Stimulated activated naive B cell treated with anti-CD40 and anti-IgM and Interleukin-4, amounts not matched to agents 10 μg/mL and 1 μg/mL and 100 μg/mL, for 72 hours (primary cell): ENCODE measurements around the gene FOXJ1.
A peak's percentile ranks its signal among the peaks of the same experiment; 100 is the strongest.
"Not testable (repeated sequence)": the region's sequence is repeated elsewhere in the genome, so short reads cannot be mapped to it uniquely, and the experiment has no call there.

Experiments
- ATAC-seq, 2 donors: fragments of 150-1000 bp; cut with Tn5 transposase; replicated peaks; 2 replicates each; pipeline ENCODE4 v1.10.0; 2021; ENCODE audit warnings: moderate library complexity in 1 of 2
- DNase-seq: peaks from one replicate; pipeline ENCODE4 v3.0.0; 2021
- H3K27ac Mint-ChIP-seq: one replicate; pipeline ENCODE4 v1.8.0; 2022; ENCODE audit warnings: mild to moderate bottlenecking, mixed read lengths
- H3K27me3 Mint-ChIP-seq, 2 donors: one replicate each; pipeline ENCODE4 v1.8.0; 2022; ENCODE audit warnings: mixed read lengths in 2 of 2
- H3K36me3 Mint-ChIP-seq, 2 donors: one replicate each; pipeline ENCODE4 v1.8.0; 2022; ENCODE audit warnings: mixed read lengths in 2 of 2, mild to moderate bottlenecking in 1 of 2
- H3K4me1 Mint-ChIP-seq, 2 donors: one replicate each; pipeline ENCODE4 v1.8.0; 2022; ENCODE audit warnings: mixed read lengths in 2 of 2, mild to moderate bottlenecking in 1 of 2
- H3K4me3 Mint-ChIP-seq, 2 donors: one replicate each; pipeline ENCODE4 v1.8.0; 2022; ENCODE audit warnings: mild to moderate bottlenecking in 2 of 2, mixed read lengths in 2 of 2, moderate library complexity in 1 of 2
- H3K9me3 Mint-ChIP-seq, 2 donors: one replicate each; pipeline ENCODE4 v1.8.0; 2022; ENCODE audit warnings: mixed read lengths in 2 of 2, mild to moderate bottlenecking in 1 of 2

Gene FOXJ1

GRCh38 chr17:76141212-76142038 lies at the start of gene FOXJ1:
FOXJ1 (minus strand) TSS chr17:76141245; CDS start chr17:76140395, 850 bp downstream.
- Mint-ChIP-seq H3K36me3 (peaks cover 0 to 1% of the 10 kb centered on the region in 2 donors), H3K27me3 (peaks cover 15 to 27% of the 10 kb centered on the region in 2 donors), H3K4me1 (peaks cover 44 to 64% of the 10 kb centered on the region in 2 donors), H3K27ac (peak within 1 kb of the TSS; percentile 59), H3K4me3 (peak within 1 kb of the TSS; percentile 76 to 86), H3K9me3 (no peaks in the 10 kb centered on the region)
- ATAC-seq (peak; percentile 79 to 84), DNase-seq (peak; percentile 84)

- Mint-ChIP-seq H3K36me3 (no peaks in the 10 kb centered on the region), H3K4me1 (peaks cover 24 to 50% of the 10 kb centered on the region in 2 donors), H3K27me3 (no peaks in the 10 kb centered on the region), H3K9me3 (no peaks in the 10 kb centered on the region), H3K4me3 (no peak overlapping the region), H3K27ac (peak overlapping the region; percentile 60)
- no peak for ATAC-seq
- DNase-seq: no peak
Observed at GRCh38 chr17:76189741-76190140, 48.7 kb upstream of the FOXJ1 start.

- ATAC-seq: no peak
Observed at GRCh38 chr17:76189247-76189646, 48.2 kb upstream of the FOXJ1 start.

GRCh38 chr17:76188213-76189016 lies 47.4 kb upstream of the FOXJ1 start:
- DNase-seq: no peak
- no peak overlapping the region for H3K27ac Mint-ChIP-seq
- H3K4me3 Mint-ChIP-seq: no peak overlapping the region
- H3K36me3 Mint-ChIP-seq: no peaks in the 10 kb centered on the region
- H3K27me3 Mint-ChIP-seq: no peaks in the 10 kb centered on the region
- no peak for ATAC-seq
- H3K4me1 Mint-ChIP-seq: peaks cover 23 to 54% of the 10 kb centered on the region in 2 donors
- H3K9me3 Mint-ChIP-seq: no peaks in the 10 kb centered on the region

More at GRCh38 chr17:76189247-76189646, 48.2 kb upstream of the FOXJ1 start:
- no peaks in the 10 kb centered on the region for H3K27me3 Mint-ChIP-seq
- H3K36me3 Mint-ChIP-seq: no peaks in the 10 kb centered on the region
- no peaks in the 10 kb centered on the region for H3K9me3 Mint-ChIP-seq
- no peak for DNase-seq
- peaks cover 25 to 54% of the 10 kb centered on the region in 2 donors for H3K4me1 Mint-ChIP-seq
- H3K4me3 Mint-ChIP-seq: no peak overlapping the region
- H3K27ac Mint-ChIP-seq: peak overlapping the region; percentile 60

GRCh38 chr17:76186774-76187173 lies 45.7 kb upstream of the FOXJ1 start:
- H3K27ac Mint-ChIP-seq, H3K27me3 Mint-ChIP-seq, DNase-seq, H3K4me3 Mint-ChIP-seq, ATAC-seq, H3K36me3 Mint-ChIP-seq, H3K9me3 Mint-ChIP-seq: not testable (repeated sequence)
- peaks cover 19 to 45% of the 10 kb centered on the region in 2 donors for H3K4me1 Mint-ChIP-seq

GRCh38 chr17:76184290-76184689 lies 43.2 kb upstream of the FOXJ1 start:
- DNase-seq (no peak), ATAC-seq (no peak)
- Mint-ChIP-seq H3K36me3 (no peaks in the 10 kb centered on the region), H3K9me3 (no peaks in the 10 kb centered on the region), H3K27me3 (no peaks in the 10 kb centered on the region), H3K4me3 (no peak overlapping the region), H3K4me1 (peaks cover 14 to 34% of the 10 kb centered on the region in 2 donors), H3K27ac (no peak overlapping the region)

GRCh38 chr17:76182016-76182764 lies 41.1 kb upstream of the FOXJ1 start:
- H3K4me1 Mint-ChIP-seq: peaks cover 8 to 19% of the 10 kb centered on the region in 2 donors
- H3K9me3 Mint-ChIP-seq: no peaks in the 10 kb centered on the region
- H3K4me3 Mint-ChIP-seq: no peak overlapping the region
- ATAC-seq (peak; percentile 97 to 98), DNase-seq (peak; percentile 90)
- no peaks in the 10 kb centered on the region for H3K27me3 Mint-ChIP-seq
- H3K36me3 Mint-ChIP-seq: no peaks in the 10 kb centered on the region
- peak overlapping the region; percentile 63 for H3K27ac Mint-ChIP-seq

GRCh38 chr17:76179496-76180467 lies 38.7 kb upstream of the FOXJ1 start:
- peaks cover 4 to 15% of the 10 kb centered on the region in 2 donors for H3K4me1 Mint-ChIP-seq
- ATAC-seq: peak in 1 of 2 donors; percentile 33

GRCh38 chr17:76178124-76178523 lies 37.1 kb upstream of the FOXJ1 start:
- no peaks in the 10 kb centered on the region for H3K9me3 Mint-ChIP-seq
- H3K27ac Mint-ChIP-seq: no peak overlapping the region
- H3K4me1 Mint-ChIP-seq: peaks cover 3 to 10% of the 10 kb centered on the region in 2 donors
- H3K4me3 Mint-ChIP-seq: no peak overlapping the region
- ATAC-seq: no peak
- no peak for DNase-seq
- no peaks in the 10 kb centered on the region for H3K27me3 Mint-ChIP-seq
- H3K36me3 Mint-ChIP-seq: no peaks in the 10 kb centered on the region

More at GRCh38 chr17:76179496-76180467, 38.7 kb upstream of the FOXJ1 start:
- no peaks in the 10 kb centered on the region for H3K27me3 Mint-ChIP-seq
- no peaks in the 10 kb centered on the region for H3K36me3 Mint-ChIP-seq
- no peak for DNase-seq
- peak overlapping the region; percentile 14 for H3K27ac Mint-ChIP-seq
- no peak overlapping the region for H3K4me3 Mint-ChIP-seq
- no peaks in the 10 kb centered on the region for H3K9me3 Mint-ChIP-seq

- no peaks in the 10 kb centered on the region for H3K36me3 Mint-ChIP-seq
- no peak overlapping the region for H3K27ac Mint-ChIP-seq
- DNase-seq: no peak
- ATAC-seq: no peak
- H3K27me3 Mint-ChIP-seq: no peaks in the 10 kb centered on the region
- H3K9me3 Mint-ChIP-seq: no peaks in the 10 kb centered on the region
- no peak overlapping the region for H3K4me3 Mint-ChIP-seq
- H3K4me1 Mint-ChIP-seq: peaks cover under 1 to 7% of the 10 kb centered on the region in 2 donors
Observed at GRCh38 chr17:76176701-76177574, 35.9 kb upstream of the FOXJ1 start.

GRCh38 chr17:76174037-76174436 lies 33.0 kb upstream of the FOXJ1 start:
- Mint-ChIP-seq H3K9me3 (no peaks in the 10 kb centered on the region), H3K4me1 (no peaks in the 10 kb centered on the region), H3K27ac (no peak overlapping the region), H3K27me3 (no peaks in the 10 kb centered on the region), H3K36me3 (no peaks in the 10 kb centered on the region), H3K4me3 (no peak overlapping the region)
- no peak for DNase-seq
- ATAC-seq: no peak

- Mint-ChIP-seq H3K4me1 (no peaks in the 10 kb centered on the region), H3K9me3 (no peaks in the 10 kb centered on the region), H3K36me3 (no peaks in the 10 kb centered on the region), H3K27me3 (no peaks in the 10 kb centered on the region), H3K4me3 (no peak overlapping the region), H3K27ac (no peak overlapping the region)
- ATAC-seq: no peak
- DNase-seq: no peak
Observed at GRCh38 chr17:76173474-76173873, 32.4 kb upstream of the FOXJ1 start.
